ENCODE results near the gene SMAP2. TPM values are rescaled to one million over a fixed set of nuclear protein-coding genes. Genes with fewer than 3 reads are reported as not detected.

The SMAP2 gene
- total and polyA plus RNA-seq, 10 of the 15 experiments (the other 5 are each of a cell fraction or from before 2014, with no cell fraction given) = 33.4 to 177 (median 105) TPM

DNA sequence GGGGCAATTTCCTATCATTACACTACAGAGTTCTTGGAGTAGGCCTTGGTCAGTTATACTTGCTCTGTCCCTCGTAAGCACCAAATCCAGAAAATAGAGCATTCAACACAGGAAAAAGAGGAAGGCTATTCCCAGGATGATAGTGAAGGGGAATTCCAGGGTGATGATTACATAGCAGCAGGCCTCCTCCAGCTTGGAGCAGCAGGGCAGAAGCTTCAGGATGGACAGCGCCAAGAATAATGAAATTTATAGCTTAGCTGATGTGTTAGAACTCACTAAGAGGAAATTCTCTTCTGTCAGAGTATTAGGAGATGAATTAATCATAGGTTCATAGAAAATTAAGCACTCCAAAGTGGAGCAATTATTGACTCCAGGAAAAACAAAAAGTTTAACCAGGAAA, 10.8 kb upstream of the SMAP2 start:
- Histone ChIP-seq H3K79me2 (ENCODE audit: control insufficient read depth, insufficient read depth, low read length) (no peaks in the 10 kb centered on the region), H3K27me3 (replicated peaks in 1 of 2; ENCODE audit: control insufficient read depth in 2 of 2, insufficient read depth in 2 of 2, low read length in 1 of 2) (no peaks in the 10 kb centered on the region), H2AFZ (ENCODE audit: control insufficient read depth, low read depth, low read length) (no peak overlapping the region), H3K9me3 (replicated peaks; ENCODE audit: control insufficient read depth, insufficient read depth, low read length) (peaks cover 5% of the 10 kb centered on the region; the same call in 2 of the 3 replicates), H4K20me1 (ENCODE audit: control insufficient read depth, insufficient read depth) (no peaks in the 10 kb centered on the region), H3K4me2 (ENCODE audit: control insufficient read depth, insufficient read depth) (no peak overlapping the region), H3K4me1 (ENCODE audit: control insufficient read depth, insufficient read depth, low read length) (no peaks in the 10 kb centered on the region; the same call in 1 of the 2 replicates), H3K36me3 (ENCODE audit: control insufficient read depth in 2 of 2, insufficient read depth in 2 of 2, low read length in 1 of 2) (no peaks in the 10 kb centered on the region), H3K4me3 (no peak overlapping the region), H3K27ac (ENCODE audit: control insufficient read depth, insufficient read depth) (no peak overlapping the region), H3K9ac (ENCODE audit: control insufficient read depth, insufficient read depth, low read length) (no peak overlapping the region)
- RAD21 ChIA-PET (ENCODE audit: unreplicated experiment) = interaction anchor here (2.2 to 3.1 kb wide), 2 partner anchors 42 to 219 kb away, joined by 8 to 18 read pairs; no protein-coding TSS in a partner anchor
- WGBS (ENCODE audit: insufficient coverage, insufficient replicate concordance, low lambda C conversion rate, missing lambda C conversion rate) = 100% methylated on average over 2 of the region's 2 CpGs
- SMC1A ChIA-PET (ENCODE audit: uncharacterized antibody, unreplicated experiment) = interaction anchor here (1.3 to 3.4 kb wide), 4 partner anchors 11 to 49 kb away, joined by 3 to 27 read pairs (median 16); no protein-coding TSS in a partner anchor
- CTCF ChIA-PET = interaction anchor here (0.6 to 3.9 kb wide), 5 partner anchors 10 to 219 kb away, joined by 3 to 30 read pairs (median 13); no protein-coding TSS in a partner anchor
- TF ChIP-seq EED (IDR thresholded peaks at IDR 0.05; ENCODE audit: low read depth) (no peak), KAT2A (conservative IDR thresholded peaks at IDR 0.05; ENCODE audit: control insufficient read depth, low read depth, low read length) (no peak), NR2C1 (IDR thresholded peaks at IDR 0.05) (no peak), IRF4 (IDR thresholded peaks at IDR 0.05; ENCODE audit: low read depth, low read length) (no peak)
- TF ChIP-seq, protein P1, sequence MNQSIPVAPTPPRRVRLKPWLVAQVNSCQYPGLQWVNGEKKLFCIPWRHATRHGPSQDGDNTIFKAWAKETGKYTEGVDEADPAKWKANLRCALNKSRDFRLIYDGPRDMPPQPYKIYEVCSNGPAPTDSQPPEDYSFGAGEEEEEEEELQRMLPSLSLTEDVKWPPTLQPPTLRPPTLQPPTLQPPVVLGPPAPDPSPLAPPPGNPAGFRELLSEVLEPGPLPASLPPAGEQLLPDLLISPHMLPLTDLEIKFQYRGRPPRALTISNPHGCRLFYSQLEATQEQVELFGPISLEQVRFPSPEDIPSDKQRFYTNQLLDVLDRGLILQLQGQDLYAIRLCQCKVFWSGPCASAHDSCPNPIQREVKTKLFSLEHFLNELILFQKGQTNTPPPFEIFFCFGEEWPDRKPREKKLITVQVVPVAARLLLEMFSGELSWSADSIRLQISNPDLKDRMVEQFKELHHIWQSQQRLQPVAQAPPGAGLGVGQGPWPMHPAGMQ (IDR thresholded peaks at IDR 0.05; ENCODE audit: borderline replicate concordance) = no peak
- TF ChIP-seq, protein P2, sequence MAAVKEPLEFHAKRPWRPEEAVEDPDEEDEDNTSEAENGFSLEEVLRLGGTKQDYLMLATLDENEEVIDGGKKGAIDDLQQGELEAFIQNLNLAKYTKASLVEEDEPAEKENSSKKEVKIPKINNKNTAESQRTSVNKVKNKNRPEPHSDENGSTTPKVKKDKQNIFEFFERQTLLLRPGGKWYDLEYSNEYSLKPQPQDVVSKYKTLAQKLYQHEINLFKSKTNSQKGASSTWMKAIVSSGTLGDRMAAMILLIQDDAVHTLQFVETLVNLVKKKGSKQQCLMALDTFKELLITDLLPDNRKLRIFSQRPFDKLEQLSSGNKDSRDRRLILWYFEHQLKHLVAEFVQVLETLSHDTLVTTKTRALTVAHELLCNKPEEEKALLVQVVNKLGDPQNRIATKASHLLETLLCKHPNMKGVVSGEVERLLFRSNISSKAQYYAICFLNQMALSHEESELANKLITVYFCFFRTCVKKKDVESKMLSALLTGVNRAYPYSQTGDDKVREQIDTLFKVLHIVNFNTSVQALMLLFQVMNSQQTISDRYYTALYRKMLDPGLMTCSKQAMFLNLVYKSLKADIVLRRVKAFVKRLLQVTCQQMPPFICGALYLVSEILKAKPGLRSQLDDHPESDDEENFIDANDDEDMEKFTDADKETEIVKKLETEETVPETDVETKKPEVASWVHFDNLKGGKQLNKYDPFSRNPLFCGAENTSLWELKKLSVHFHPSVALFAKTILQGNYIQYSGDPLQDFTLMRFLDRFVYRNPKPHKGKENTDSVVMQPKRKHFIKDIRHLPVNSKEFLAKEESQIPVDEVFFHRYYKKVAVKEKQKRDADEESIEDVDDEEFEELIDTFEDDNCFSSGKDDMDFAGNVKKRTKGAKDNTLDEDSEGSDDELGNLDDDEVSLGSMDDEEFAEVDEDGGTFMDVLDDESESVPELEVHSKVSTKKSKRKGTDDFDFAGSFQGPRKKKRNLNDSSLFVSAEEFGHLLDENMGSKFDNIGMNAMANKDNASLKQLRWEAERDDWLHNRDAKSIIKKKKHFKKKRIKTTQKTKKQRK (IDR thresholded peaks at IDR 0.05; ENCODE audit: low read depth, low read length) = no peak
- BruUV-seq (replicated peaks) = no TSS peak
- in situ Hi-C loops (cut with MboI) (no loop called here), intact Hi-C loops (cut with micrococcal nuclease; ENCODE audit: unreplicated experiment) (no loop called here)
- ATAC-seq (no peak), FAIRE-seq (no peak), DNase-seq (ENCODE audit: low read depth, low spot score) (no peak)
- POLR2A ChIA-PET = interaction anchor here (1.6 kb wide), 1 partner anchor 11 kb away, joined by 5 read pairs; no protein-coding TSS in a partner anchor

Measured in GM12878 (cell line).